Measurements from ENCODE around the gene ZFAND3. TPM values are rescaled to one million over a fixed set of nuclear protein-coding genes. Genes with fewer than 3 reads are reported as not detected.
A peak's percentile ranks its signal among the peaks of the same experiment; 100 is the strongest.

Gene ZFAND3
- total and polyA plus RNA-seq, 2 donors (not counting 3 experiments of a cell fraction or from before 2014, with no cell fraction given): 15.4 to 54.2 TPM

GRCh38 chr6:37904590-37904989 lies 85.1 kb downstream of the ZFAND3 start:
- peak; percentile 34 for DNase-seq (ENCODE audit: low read depth, low spot score)
- CTCF ChIA-PET: no interaction called here

GRCh38 chr6:37906121-37906520 lies 86.6 kb downstream of the ZFAND3 start:
- ChIA-PET POLR2A (no interaction called here), CTCF (interaction anchor here (1.0 to 1.7 kb wide), 2 partner anchors 18 to 25 kb away, joined by 3 to 5 read pairs; no protein-coding TSS in a partner anchor)
- H3K4me2 ChIP-seq (ENCODE audit: insufficient read depth, low read length): peak overlapping the region; percentile 46
- no peaks in the 10 kb centered on the region for H3K9me3 ChIP-seq (replicated peaks; ENCODE audit: control insufficient read depth, insufficient read depth, low read length)
- peaks cover 15% of the 10 kb centered on the region for H3K4me1 ChIP-seq (ENCODE audit: control insufficient read depth, extremely low read depth, insufficient read depth, low read length)
- no peak overlapping the region for H3K4me3 ChIP-seq (replicated peaks in 1 of 3; ENCODE audit: insufficient read depth in 1 of 3, low read depth in 1 of 3, low read length in 3 of 3)
- intact Hi-C loops (cut with micrococcal nuclease) (no loop called here), dilution Hi-C loops (cut with MboI; ENCODE audit: extremely low pct_ligation_motif_present, low sequenced_read_pairs) (no loop called here)
- FAIRE-seq (no peak), DNase-seq (ENCODE audit: low read depth, low spot score) (peak; percentile 44)
- H3K27ac ChIP-seq (ENCODE audit: insufficient read depth, low read depth, low read length): peak overlapping the region; percentile 26
- peak; percentile 14 for TF ChIP-seq JUN (IDR thresholded peaks at IDR 0.05; ENCODE audit: borderline replicate concordance, insufficient read depth, insufficient read length, low read depth)
- no peak for TF ChIP-seq POLR2A (IDR thresholded peaks at IDR 0.05; ENCODE audit: low read depth, low read length)
- H3K27me3 ChIP-seq (ENCODE audit: control insufficient read depth in 2 of 2, insufficient read depth in 2 of 2, low read length in 2 of 2): no peaks in the 10 kb centered on the region
- peaks cover 33% of the 10 kb centered on the region for H4K20me1 ChIP-seq (replicated peaks; ENCODE audit: control insufficient read depth, extremely low read depth, insufficient read depth, low read length)
- no peak overlapping the region for H2AFZ ChIP-seq (ENCODE audit: low read depth, low read length)
- no TSS peak for BruUV-seq (replicated peaks)
- peaks cover 96% of the 10 kb centered on the region for H3K79me2 ChIP-seq (ENCODE audit: control insufficient read depth, insufficient read depth, low read length)
- peaks cover 6% of the 10 kb centered on the region for H3K9me1 ChIP-seq (replicated peaks; ENCODE audit: control insufficient read depth, extremely low read depth, insufficient read depth, low read length)
- H3K36me3 ChIP-seq (ENCODE audit: control insufficient read depth in 2 of 2, extremely low read depth in 1 of 2, insufficient read depth in 2 of 2, low read length in 2 of 2): no peaks in the 10 kb centered on the region
- no peak overlapping the region for H3K9ac ChIP-seq (replicated peaks; ENCODE audit: extremely low read depth, insufficient read depth, low read length)

More at GRCh38 chr6:37904590-37904989, 85.1 kb downstream of the ZFAND3 start:
- Histone ChIP-seq H2AFZ (ENCODE audit: low read depth, low read length) (no peak overlapping the region), H3K9me1 (replicated peaks; ENCODE audit: control insufficient read depth, extremely low read depth, insufficient read depth, low read length) (peaks cover 6% of the 10 kb centered on the region), H3K4me2 (ENCODE audit: insufficient read depth, low read length) (no peak overlapping the region), H4K20me1 (replicated peaks; ENCODE audit: control insufficient read depth, extremely low read depth, insufficient read depth, low read length) (peaks cover 30% of the 10 kb centered on the region), H3K79me2 (ENCODE audit: control insufficient read depth, insufficient read depth, low read length) (peaks cover 95% of the 10 kb centered on the region), H3K9ac (replicated peaks; ENCODE audit: extremely low read depth, insufficient read depth, low read length) (no peak overlapping the region), H3K4me1 (ENCODE audit: control insufficient read depth, extremely low read depth, insufficient read depth, low read length) (peaks cover 15% of the 10 kb centered on the region), H3K4me3 (replicated peaks in 1 of 3; ENCODE audit: insufficient read depth in 1 of 3, low read depth in 1 of 3, low read length in 3 of 3) (no peak overlapping the region), H3K9me3 (replicated peaks; ENCODE audit: control insufficient read depth, insufficient read depth, low read length) (no peaks in the 10 kb centered on the region), H3K27ac (ENCODE audit: insufficient read depth, low read depth, low read length) (no peak overlapping the region), H3K27me3 (ENCODE audit: control insufficient read depth in 2 of 2, insufficient read depth in 2 of 2, low read length in 2 of 2) (no peaks in the 10 kb centered on the region), H3K36me3 (ENCODE audit: control insufficient read depth in 2 of 2, extremely low read depth in 1 of 2, insufficient read depth in 2 of 2, low read length in 2 of 2) (no peaks in the 10 kb centered on the region)
- dilution Hi-C loops (cut with MboI; ENCODE audit: extremely low pct_ligation_motif_present, low sequenced_read_pairs) (no loop called here), intact Hi-C loops (cut with micrococcal nuclease) (no loop called here)
- no peak for TF ChIP-seq JUN (IDR thresholded peaks at IDR 0.05; ENCODE audit: borderline replicate concordance, insufficient read depth, insufficient read length, low read depth)
- no peak for TF ChIP-seq GATA2 (IDR thresholded peaks at IDR 0.05; ENCODE audit: insufficient read depth, insufficient read length, low read depth, low read length)
- TF ChIP-seq POLR2A (IDR thresholded peaks at IDR 0.05; ENCODE audit: low read depth, low read length): no peak
- no peak for TF ChIP-seq POLR2AphosphoS5 (IDR thresholded peaks at IDR 0.05; ENCODE audit: insufficient read depth, low read depth, low read length)
- no peak for TF ChIP-seq EZH2 (IDR thresholded peaks at IDR 0.05; ENCODE audit: borderline replicate concordance, low read depth, low read length, severe bottlenecking)
- peak; percentile 18 for FAIRE-seq
- POLR2A ChIA-PET: no interaction called here
- BruUV-seq (replicated peaks): no TSS peak
